HCT116 (cell line): Measurements from ENCODE around the gene TBC1D1. TPM values are rescaled to one million over a fixed set of nuclear protein-coding genes. Genes with fewer than 3 reads are reported as not detected.

ENCODE experiments used
- ATAC-seq: fragments of 200-7000 bp; cut with Tn5 transposase; 2 replicates; pipeline ENCODE4 v1.9.1; 2020; ENCODE audit warnings: mild to moderate bottlenecking, moderate library complexity
- BruUV-seq: library from RNA; stranded (reverse); fragments of 400-500 nt; replicated peaks from 2 replicates; lab custom pipeline; 2021; lab: Mats Ljungman, UMichigan
- CTCF ChIA-PET: fragments of 300-600 bp; sonication (Branson Sonifier 250); formaldehyde crosslinking; loops from one replicate; lab custom pipeline; 2021; ENCODE audit warnings: antibody characterized with exemption; lab: Charles Lee
- POLR2A ChIA-PET: fragments of 300-600, 350-600 bp; sonication (Branson Sonifier 250); formaldehyde crosslinking; loops from one replicate; lab custom pipeline; 2021; ENCODE audit warnings: antibody characterized with exemption; lab: Charles Lee
- RAD21 ChIA-PET, 2 experiments: fragments of 300-600 bp; sonication (Branson Sonifier 250); formaldehyde crosslinking; loops; one replicate each; lab custom pipeline; 2023; ENCODE audit warnings: low total read pairs in 2 of 2; ENCODE audit not compliant: uncharacterized antibody in 2 of 2, unreplicated experiment in 2 of 2, low non-redundant PET in 1 of 2; lab: Charles Lee
- DNase-seq: peaks from one replicate; pipeline ENCODE4 v3.0.0-alpha.2; 2010; ENCODE audit warnings: low read depth, low spot score
- H2AFZ ChIP-seq: fragments of 200-600 bp; shearing (Covaris generic), sonication (generic); 2 replicates; pipeline ENCODE4 v1.6.1; 2017; ENCODE audit warnings: low read depth, mixed run types, mixed read lengths, antibody characterized with exemption, low read length; ENCODE audit not compliant: poor library complexity, severe bottlenecking
- H3K27ac ChIP-seq: 2 replicates; pipeline ENCODE4 v1.5.1; 2012; ENCODE audit warnings: low read depth, low read length
- H3K27me3 ChIP-seq: fragments of 200-600 bp; sonication (generic); 2 replicates; pipeline ENCODE4 v1.6.1; 2016; ENCODE audit warnings: mixed run types, low read length, mixed read lengths; ENCODE audit not compliant: insufficient read depth
- H3K36me3 ChIP-seq, 2 experiments: fragments of 200-500 bp in 1 of 2; fragments of 200-600 bp in 1 of 2; sonication (Bioruptor generic) in 1 of 2; sonication (generic) in 1 of 2; 2 replicates each; pipeline versions ENCODE4 v1.5.1 to v1.6.1; 2014 to 2016; ENCODE audit warnings: low read length in 2 of 2, inconsistent platforms in 1 of 2, mixed read lengths in 1 of 2, mixed run types in 1 of 2; ENCODE audit not compliant: insufficient read depth in 2 of 2, control insufficient read depth in 1 of 2
- H3K4me1 ChIP-seq, 2 experiments: fragments of 200-600 bp in 1 of 2; sonication (generic) in 1 of 2; 2 replicates each; pipeline versions ENCODE4 v1.5.1 to v1.6.1; 2012 to 2017; ENCODE audit warnings: low read length in 2 of 2, inconsistent platforms in 1 of 2, mild to moderate bottlenecking in 1 of 2, mixed read lengths in 1 of 2, mixed run types in 1 of 2, moderate library complexity in 1 of 2; ENCODE audit not compliant: insufficient read depth in 2 of 2, control insufficient read depth in 1 of 2
- H3K4me2 ChIP-seq: fragments of 200-600 bp; sonication (generic); 2 replicates; pipeline ENCODE4 v1.6.1; 2017; ENCODE audit warnings: mixed run types, low read length, mixed read lengths
- H3K4me3 ChIP-seq, 2 experiments: fragments of 200-600 bp in 1 of 2; sonication (generic) in 1 of 2; replicated peaks in 1 of 2; 2 replicates each; pipeline ENCODE4 v1.5.1; 2011 to 2016; ENCODE audit warnings: low read length in 2 of 2, control low read depth in 1 of 2, low read depth in 1 of 2, mild to moderate bottlenecking in 1 of 2, mixed read lengths in 1 of 2, mixed run types in 1 of 2
- H3K79me2 ChIP-seq: fragments of 200-600 bp; sonication (generic); 2 replicates; pipeline ENCODE4 v1.6.1; 2017; ENCODE audit warnings: mild to moderate bottlenecking, mixed run types, low read length, moderate library complexity, mixed read lengths; ENCODE audit not compliant: insufficient read depth
- H3K9ac ChIP-seq: fragments of 200-600 bp; sonication (generic); 2 replicates; pipeline ENCODE4 v1.6.1; 2016; ENCODE audit warnings: low read length, mixed read lengths
- H3K9me2 ChIP-seq: fragments of 200-600 bp; sonication (generic), shearing (Covaris generic); 2 replicates; pipeline ENCODE4 v1.6.1; 2017; ENCODE audit warnings: mixed run types, mild to moderate bottlenecking, moderate library complexity; ENCODE audit not compliant: insufficient read depth
- H3K9me3 ChIP-seq, 2 experiments: fragments of 200-500 bp in 1 of 2; fragments of 200-600 bp in 1 of 2; sonication (Bioruptor generic) in 1 of 2; sonication (generic) in 1 of 2; 2 replicates each; pipeline ENCODE4 v1.6.1; 2014 to 2017; ENCODE audit warnings: low read length in 2 of 2, mixed read lengths in 2 of 2, inconsistent platforms in 1 of 2, low read depth in 1 of 2, mild to moderate bottlenecking in 1 of 2, mixed run types in 1 of 2, moderate library complexity in 1 of 2; ENCODE audit not compliant: control insufficient read depth in 1 of 2, insufficient read depth in 1 of 2
- H4K20me1 ChIP-seq: fragments of 200-600 bp; sonication (generic), shearing (Covaris generic); 2 replicates; pipeline ENCODE4 v1.6.1; 2017; ENCODE audit warnings: mixed run types, mild to moderate bottlenecking, moderate library complexity; ENCODE audit not compliant: insufficient read depth
- ATF3 ChIP-seq: IDR thresholded peaks from 2 replicates; pipeline ENCODE4 v1.6.1; 2012
- CTCF ChIP-seq, 3 experiments: fragments of 200-600 bp in 1 of 3; sonication (generic) in 1 of 3; IDR thresholded peaks in 2 of 3; conservative IDR thresholded peaks in 1 of 3; 2 replicates each; pipeline ENCODE4 v1.5.1; 2012 to 2017; ENCODE audit warnings: low read depth in 2 of 3, low read length in 2 of 3, antibody characterized with exemption in 1 of 3, borderline replicate concordance in 1 of 3, control low read depth in 1 of 3, mild to moderate bottlenecking in 1 of 3, mixed read lengths in 1 of 3, mixed run types in 1 of 3, moderate library complexity in 1 of 3; ENCODE audit not compliant: insufficient read depth in 1 of 3
- EGR1 ChIP-seq: IDR thresholded peaks from 2 replicates; pipeline ENCODE4 v1.6.1; 2012; ENCODE audit warnings: low read depth
- ELF1 ChIP-seq: IDR thresholded peaks from 2 replicates; pipeline ENCODE4 v1.6.1; 2012; ENCODE audit warnings: low read depth, borderline replicate concordance
- JUND ChIP-seq: IDR thresholded peaks from 2 replicates; pipeline ENCODE4 v1.6.1; 2012
- MAX ChIP-seq: IDR thresholded peaks from 2 replicates; pipeline ENCODE4 v1.6.1; 2012
- POLR2A ChIP-seq: IDR thresholded peaks from 2 replicates; pipeline ENCODE4 v1.7.0; 2011; ENCODE audit warnings: borderline replicate concordance; ENCODE audit not compliant: insufficient read depth, insufficient read length; ENCODE audit errors: extremely low read depth
- POLR2AphosphoS5 ChIP-seq: IDR thresholded peaks from 2 replicates; pipeline ENCODE4 v1.6.1; 2011; ENCODE audit warnings: mild to moderate bottlenecking, low read depth, low read length, moderate library complexity
- RAD21 ChIP-seq: IDR thresholded peaks from 2 replicates; pipeline ENCODE4 v1.6.1; 2012; ENCODE audit warnings: low read depth, mild to moderate bottlenecking
- SIN3A ChIP-seq: IDR thresholded peaks from 2 replicates; pipeline ENCODE4 v1.6.1; 2012; ENCODE audit warnings: low read depth
- SP1 ChIP-seq: IDR thresholded peaks from 2 replicates; pipeline ENCODE4 v1.6.1; 2012; ENCODE audit warnings: low read depth
- SRF ChIP-seq: IDR thresholded peaks from 2 replicates; pipeline ENCODE4 v1.6.1; 2012; ENCODE audit warnings: low read depth
- ZBTB33 ChIP-seq: IDR thresholded peaks from 2 replicates; pipeline ENCODE4 v1.6.1; 2011; ENCODE audit warnings: mild to moderate bottlenecking, low read length, moderate library complexity; ENCODE audit not compliant: insufficient replicate concordance; ENCODE audit errors: extremely low read depth
- intact Hi-C: fragments of 100-400 bp; cut with micrococcal nuclease; formaldehyde crosslinking; loops from 2 replicates; pipeline ENCODE4 v1.10.0; 2022
- total RNA-seq: library from RNA; stranded (reverse); gene quantifications from one replicate; pipeline ENCODE4 v1.2.1, GENCODE V29; 2021; ENCODE audit not compliant: unreplicated experiment

TBC1D1 gene
- total RNA-seq, 1 experiment from 2014 or later: 82.7 TPM

GRCh38 chr4:37905533-37906169 is 14.8 kb downstream of the TBC1D1 start:
- Histone ChIP-seq H3K9ac (no peak overlapping the region), H3K4me3 (no peak overlapping the region), H3K4me1 (peaks cover 0 to 6% of the 10 kb centered on the region in 2 experiments; a peak in 2 of 4 replicates), H3K79me2 (no peaks in the 10 kb centered on the region), H4K20me1 (no peaks in the 10 kb centered on the region), H3K4me2 (no peak overlapping the region), H2AFZ (no peak overlapping the region), H3K36me3 (no peaks in the 10 kb centered on the region), H3K9me2 (no peaks in the 10 kb centered on the region), H3K9me3 (no peaks in the 10 kb centered on the region), H3K27me3 (no peaks in the 10 kb centered on the region), H3K27ac (no peak overlapping the region)
- ATAC-seq (no peak), DNase-seq (no peak)
- intact Hi-C loops: no loop called here
- TF ChIP-seq JUND: no peak
- TF ChIP-seq SRF: no peak
- TF ChIP-seq EGR1: no peak
- TF ChIP-seq ELF1: no peak
- no peak for TF ChIP-seq SP1
- TF ChIP-seq MAX: no peak
- no peak for TF ChIP-seq ATF3
- TF ChIP-seq ZBTB33: no peak
- TF ChIP-seq SIN3A: no peak
- no peak for TF ChIP-seq POLR2A
- no peak for TF ChIP-seq CTCF (IDR thresholded peaks at IDR 0.05 in 2 of 3, conservative IDR thresholded peaks at IDR 0.05 in 1 of 3; ENCODE audit: borderline replicate concordance in 1 of 3, insufficient read depth in 1 of 3, low read depth in 2 of 3, low read length in 2 of 3)
- TF ChIP-seq POLR2AphosphoS5: no peak
- no peak for TF ChIP-seq RAD21
- no TSS peak for BruUV-seq
- CTCF ChIA-PET: no interaction called here
- RAD21 ChIA-PET: no interaction called here
- POLR2A ChIA-PET: no interaction called here
